A673 (cell line): Measurements from ENCODE around the gene LCE4A. TPM values are rescaled to one million over a fixed set of nuclear protein-coding genes. Genes with fewer than 3 reads are reported as not detected.

Experiments
- BruUV-seq: library from RNA; stranded (reverse); fragments of 400-500 nt; replicated peaks from 2 replicates; lab custom pipeline; 2021; lab: Mats Ljungman, UMichigan
- CTCF ChIA-PET: fragments of 300-600 bp; sonication (Branson Sonifier 250); formaldehyde crosslinking; loops from one replicate; lab custom pipeline; 2022; ENCODE audit warnings: antibody characterized with exemption; lab: Charles Lee
- POLR2A ChIA-PET: fragments of 300-600 bp; sonication (Branson Sonifier 250); formaldehyde crosslinking; loops from one replicate; lab custom pipeline; 2022; ENCODE audit warnings: antibody characterized with exemption; ENCODE audit not compliant: low non-redundant PET; lab: Charles Lee
- DNase-seq: peaks from one replicate; pipeline ENCODE4 v3.0.0-alpha.2; 2015; ENCODE audit warnings: low spot score
- H3K27ac ChIP-seq: fragments of 200-600 bp; sonication (generic); 2 replicates; pipeline ENCODE4 v1.5.1; 2016; ENCODE audit warnings: mixed run types, low read depth, mild to moderate bottlenecking, mixed read lengths, antibody characterized with exemption, low read length; ENCODE audit not compliant: poor library complexity, severe bottlenecking
- H3K27me3 ChIP-seq: fragments of 200-600 bp; sonication (generic); replicated peaks from 2 replicates; pipeline ENCODE4 v1.6.1; 2017; ENCODE audit warnings: mixed run types, low read depth, mild to moderate bottlenecking, mixed read lengths, antibody characterized with exemption, low read length; ENCODE audit not compliant: insufficient read depth, poor library complexity
- H3K36me3 ChIP-seq: fragments of 200-600 bp; sonication (generic); 2 replicates; pipeline ENCODE4 v1.6.1; 2016; ENCODE audit warnings: mixed run types, mild to moderate bottlenecking, mixed read lengths, antibody characterized with exemption, low read length; ENCODE audit not compliant: insufficient read depth, poor library complexity, severe bottlenecking
- H3K4me1 ChIP-seq: fragments of 200-600 bp; sonication (generic); 2 replicates; pipeline ENCODE4 v1.6.1; 2017; ENCODE audit warnings: mixed run types, mild to moderate bottlenecking, mixed read lengths, antibody characterized with exemption, low read length; ENCODE audit not compliant: insufficient read depth, poor library complexity, severe bottlenecking
- H3K4me3 ChIP-seq: fragments of 200-600 bp; sonication (generic); 2 replicates; pipeline ENCODE4 v1.5.1; 2016; ENCODE audit warnings: low read depth, mixed run types, mild to moderate bottlenecking, mixed read lengths, low read length; ENCODE audit not compliant: poor library complexity, severe bottlenecking
- H3K9me3 ChIP-seq: fragments of 200-600 bp; sonication (generic); 2 replicates; pipeline ENCODE4 v1.6.1; 2016; ENCODE audit warnings: mixed run types, low read depth, mild to moderate bottlenecking, mixed read lengths, antibody characterized with exemption, low read length; ENCODE audit not compliant: poor library complexity, severe bottlenecking
- CTCF ChIP-seq: fragments of 300-800, 200-600 bp; sonication (generic); conservative IDR thresholded peaks from 2 replicates; pipeline ENCODE4 v1.5.1; 2017; ENCODE audit warnings: low read depth, mild to moderate bottlenecking, antibody characterized with exemption, low read length, moderate library complexity, mixed read lengths
- EZH2 ChIP-seq: fragments of 200-600 bp; sonication (generic); IDR thresholded peaks from 2 replicates; pipeline ENCODE4 v1.6.1; 2017; ENCODE audit warnings: borderline replicate concordance, low read depth, mild to moderate bottlenecking, mixed read lengths, antibody characterized with exemption, low read length; ENCODE audit not compliant: poor library complexity, severe bottlenecking
- intact Hi-C: fragments of 100-400 bp; cut with micrococcal nuclease; formaldehyde crosslinking; loops from one replicate; pipeline ENCODE4 v1.10.0; 2022; ENCODE audit not compliant: unreplicated experiment
- total RNA-seq: library from RNA; stranded (reverse); gene quantifications from 2 replicates; pipeline ENCODE4 v1.2.3, GENCODE V29; 2021

Gene LCE4A
- total RNA-seq, 1 experiment from 2014 or later = not detected

- H3K27me3 ChIP-seq = peaks cover 5% of the 10 kb centered on the region
- TF ChIP-seq CTCF = no peak
- TF ChIP-seq EZH2 = no peak
- DNase-seq = no peak
- H3K36me3 ChIP-seq = no peaks in the 10 kb centered on the region
- H3K9me3 ChIP-seq = no peaks in the 10 kb centered on the region
- H3K4me3 ChIP-seq = no peak overlapping the region
- intact Hi-C loops = no loop called here
- ChIA-PET POLR2A (no interaction called here), CTCF (no interaction called here)
- no peaks in the 10 kb centered on the region for H3K4me1 ChIP-seq
- no TSS peak for BruUV-seq
- no peak overlapping the region for H3K27ac ChIP-seq
Measured at GRCh38 chr1:152737997-152738396, 30.0 kb downstream of the LCE4A start.

GRCh38 chr1:152739841-152740240 lies 31.9 kb downstream of the LCE4A start:
- CTCF ChIA-PET = no interaction called here

GRCh38 chr1:152741656-152742055 lies 33.7 kb downstream of the LCE4A start:
- H3K4me3 ChIP-seq = no peak overlapping the region
- H3K9me3 ChIP-seq = no peaks in the 10 kb centered on the region
- POLR2A ChIA-PET = no interaction called here
- H3K4me1 ChIP-seq = no peaks in the 10 kb centered on the region
- no peaks in the 10 kb centered on the region for H3K36me3 ChIP-seq
- no TSS peak for BruUV-seq
- TF ChIP-seq EZH2 (no peak), CTCF (no peak)
- CTCF ChIA-PET = no interaction called here
- intact Hi-C loops = no loop called here
- DNase-seq = no peak
- H3K27ac ChIP-seq = no peak overlapping the region
- peaks cover 5% of the 10 kb centered on the region for H3K27me3 ChIP-seq

More at GRCh38 chr1:152739841-152740240, 31.9 kb downstream of the LCE4A start:
- DNase-seq = peak; percentile 18
- H3K4me3 ChIP-seq = no peak overlapping the region
- TF ChIP-seq CTCF = no peak
- TF ChIP-seq EZH2 = no peak
- intact Hi-C loops = no loop called here
- peaks cover 5% of the 10 kb centered on the region for H3K27me3 ChIP-seq
- POLR2A ChIA-PET = no interaction called here
- no peaks in the 10 kb centered on the region for H3K36me3 ChIP-seq
- H3K27ac ChIP-seq = no peak overlapping the region
- no peaks in the 10 kb centered on the region for H3K9me3 ChIP-seq
- no TSS peak for BruUV-seq
- no peaks in the 10 kb centered on the region for H3K4me1 ChIP-seq
